ENCODE data around the gene DCAF17.

The DCAF17 gene

GRCh38 chr2:171505374-171505773 is 71.3 kb downstream of the DCAF17 start:
- TF ChIP-seq CTCF (conservative IDR thresholded peaks at IDR 0.05) = no peak
- H3K27ac ChIP-seq = no peak overlapping the region

- TF ChIP-seq CTCF (conservative IDR thresholded peaks at IDR 0.05) = no peak
- H3K27ac ChIP-seq = no peak overlapping the region
Observed at GRCh38 chr2:171509945-171510731, 76.1 kb downstream of the DCAF17 start.

- no peak for TF ChIP-seq CTCF (conservative IDR thresholded peaks at IDR 0.05)
- H3K27ac ChIP-seq = no peak overlapping the region
Observed at GRCh38 chr2:171512014-171512413, 78.0 kb downstream of the DCAF17 start.

- H3K27ac ChIP-seq = no peak overlapping the region
- no peak for TF ChIP-seq CTCF (conservative IDR thresholded peaks at IDR 0.05)
Observed at GRCh38 chr2:171512683-171513195, 78.7 kb downstream of the DCAF17 start.

GRCh38 chr2:171513719-171514160 is 79.7 kb downstream of the DCAF17 start:
- H3K27ac ChIP-seq = no peak overlapping the region
- no peak for TF ChIP-seq CTCF (conservative IDR thresholded peaks at IDR 0.05)

- TF ChIP-seq CTCF (conservative IDR thresholded peaks at IDR 0.05) = no peak
- H3K27ac ChIP-seq = no peak overlapping the region
Observed at GRCh38 chr2:171514908-171515582, 81.0 kb downstream of the DCAF17 start.

GRCh38 chr2:171515672-171516298 is 81.8 kb downstream of the DCAF17 start:
- TF ChIP-seq CTCF (conservative IDR thresholded peaks at IDR 0.05) = no peak
- no peak overlapping the region for H3K27ac ChIP-seq
